Esophagus muscularis mucosa (tissue), 4 donors: Measurements from ENCODE around the gene NPBWR2.

Source experiments
- EP300 ChIP-seq: sonication (generic); formaldehyde crosslinking; IDR thresholded peaks from one replicate; pipeline ENCODE4 v1.6.1; 2017; ENCODE audit warnings: antibody characterized with exemption
- POLR2A ChIP-seq: fragments of 450-650 bp; IDR thresholded peaks from one replicate; pipeline ENCODE4 v1.6.1; 2017; ENCODE audit warnings: antibody characterized with exemption, moderate library complexity, mild to moderate bottlenecking, low read depth
- POLR2AphosphoS5 ChIP-seq, 2 donors: sonication (generic); formaldehyde crosslinking; IDR thresholded peaks; one replicate each; pipeline ENCODE4 v1.6.1; 2017; ENCODE audit warnings: antibody characterized with exemption in 2 of 2
- TF ChIP-seq, protein P1 (sequence below), 3 experiments: fragments of 200-600 bp in 2 of 3; fragments of 450-650 bp in 1 of 3; sonication (generic) in 2 of 3; IDR thresholded peaks; one replicate each; pipeline ENCODE4 v1.5.1; 2017 to 2019; ENCODE audit warnings: antibody characterized with exemption in 3 of 3, mild to moderate bottlenecking in 2 of 3, moderate library complexity in 1 of 3

- TF ChIP-seq, protein P1, sequence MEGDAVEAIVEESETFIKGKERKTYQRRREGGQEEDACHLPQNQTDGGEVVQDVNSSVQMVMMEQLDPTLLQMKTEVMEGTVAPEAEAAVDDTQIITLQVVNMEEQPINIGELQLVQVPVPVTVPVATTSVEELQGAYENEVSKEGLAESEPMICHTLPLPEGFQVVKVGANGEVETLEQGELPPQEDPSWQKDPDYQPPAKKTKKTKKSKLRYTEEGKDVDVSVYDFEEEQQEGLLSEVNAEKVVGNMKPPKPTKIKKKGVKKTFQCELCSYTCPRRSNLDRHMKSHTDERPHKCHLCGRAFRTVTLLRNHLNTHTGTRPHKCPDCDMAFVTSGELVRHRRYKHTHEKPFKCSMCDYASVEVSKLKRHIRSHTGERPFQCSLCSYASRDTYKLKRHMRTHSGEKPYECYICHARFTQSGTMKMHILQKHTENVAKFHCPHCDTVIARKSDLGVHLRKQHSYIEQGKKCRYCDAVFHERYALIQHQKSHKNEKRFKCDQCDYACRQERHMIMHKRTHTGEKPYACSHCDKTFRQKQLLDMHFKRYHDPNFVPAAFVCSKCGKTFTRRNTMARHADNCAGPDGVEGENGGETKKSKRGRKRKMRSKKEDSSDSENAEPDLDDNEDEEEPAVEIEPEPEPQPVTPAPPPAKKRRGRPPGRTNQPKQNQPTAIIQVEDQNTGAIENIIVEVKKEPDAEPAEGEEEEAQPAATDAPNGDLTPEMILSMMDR (IDR thresholded peaks at IDR 0.05), result no peak
- TF ChIP-seq POLR2AphosphoS5 (IDR thresholded peaks at IDR 0.05) (no peak), POLR2A (no peak), EP300 (no peak)
Measured at GRCh38 chr20:64077541-64077875, 29.9 kb downstream of the NPBWR2 start.
